Aorta (tissue), 5 donors: Measurements from ENCODE around the gene ANGPT4. TPM values are rescaled to one million over a fixed set of nuclear protein-coding genes. Genes with fewer than 3 reads are reported as not detected.
"Not testable (repeated sequence)": the region's sequence is repeated elsewhere in the genome, so short reads cannot be mapped to it uniquely, and the experiment has no call there.

Experiments used
- ATAC-seq: fragments of 200-7000 bp; cut with Tn5 transposase; one replicate; pipeline ENCODE4 v1.9.1; 2022; ENCODE audit warnings: moderate library complexity; ENCODE audit not compliant: low FRiP score
- DNase-seq, 2 donors: peaks; one replicate each; pipeline ENCODE4 v3.0.0-alpha.2; 2020
- H3K27ac ChIP-seq, 2 donors: one replicate each; pipeline ENCODE4 v1.5.1; 2013; ENCODE audit warnings: low read length in 2 of 2, mild to moderate bottlenecking in 2 of 2, moderate library complexity in 2 of 2, control low read depth in 1 of 2, inconsistent platforms in 1 of 2, low read depth in 1 of 2
- H3K27me3 ChIP-seq, 2 donors: one replicate each; pipeline ENCODE4 v1.6.1; 2013; ENCODE audit warnings: control low read depth in 1 of 2, low read length in 1 of 2, mild to moderate bottlenecking in 1 of 2, moderate library complexity in 1 of 2; ENCODE audit not compliant: insufficient read depth in 2 of 2, control insufficient read depth in 1 of 2
- H3K36me3 ChIP-seq, 2 donors: one replicate each; pipeline ENCODE4 v1.6.1; 2013; ENCODE audit warnings: control low read depth in 1 of 2, low read length in 1 of 2, mild to moderate bottlenecking in 1 of 2; ENCODE audit not compliant: insufficient read depth in 2 of 2, control insufficient read depth in 1 of 2
- H3K4me1 ChIP-seq, 2 donors: one replicate each; pipeline ENCODE4 v1.6.1; 2013; ENCODE audit warnings: low read length in 2 of 2, control low read depth in 1 of 2, mild to moderate bottlenecking in 1 of 2, moderate library complexity in 1 of 2; ENCODE audit not compliant: insufficient read depth in 2 of 2, control insufficient read depth in 1 of 2
- H3K4me3 ChIP-seq, 2 donors: one replicate each; pipeline ENCODE4 v1.5.1; 2013; ENCODE audit warnings: low read length in 2 of 2, control low read depth in 1 of 2, mild to moderate bottlenecking in 1 of 2
- H3K9me3 ChIP-seq: one replicate; pipeline ENCODE4 v1.6.1; 2013; ENCODE audit warnings: mild to moderate bottlenecking, low read length; ENCODE audit not compliant: control insufficient read depth
- WGBS, 2 donors: extraction: QIAGEN DNeasy Blood & Tissue Kit; methylation state at CpG; one replicate each; pipeline ENCODE4 v1.1.7; 2013; 5-methylcytosine and 5-hydroxymethylcytosine counted together
- intact Hi-C, 2 donors: fragments of 100-400 bp; cut with DNase I; formaldehyde crosslinking; loops; one replicate each; pipeline versions ENCODE4 v1.14.2 to v1.15.0; 2022
- polyA plus RNA-seq, 2 donors: library from polyadenylated mRNA; stranded (reverse); fragments of 200-250 nt; gene quantifications; one replicate each; pipeline ENCODE4 v1.2.3, GENCODE V29; 2013
- total RNA-seq, 2 donors: library from RNA; stranded (reverse); fragmentation: NEBNext Ultra II Directional; extraction: Animal tissue kit (Norgen Biotek cat#: 25700); gene quantifications; one replicate each; pipeline ENCODE4 v1.2.1, GENCODE V29; 2021
- donor health status: healthy with polysubstance abuse.
- donor health status: Bipolar disorder and iron deficiency.
- donor health status: DM: no; HTN: no; CAD: no.
- donor health status: DM: no; HTN: no; CAD: no.
- donor health status: DM: yes; HTN: yes; CAD: no.

ANGPT4 gene
- total and polyA plus RNA-seq, 4 donors: 0.19 to 0.72 (median 0.33) TPM; not detected in 1

GRCh38 chr20:827981-828380, 88.2 kb downstream of the ANGPT4 start:
- not testable (repeated sequence) for H3K4me1 ChIP-seq, ATAC-seq, DNase-seq, H3K36me3 ChIP-seq, H3K9me3 ChIP-seq, H3K27me3 ChIP-seq, H3K4me3 ChIP-seq, H3K27ac ChIP-seq
- 86 to 92% methylated on average over 8 of the region's 8 CpGs for WGBS, 2 donors
- intact Hi-C loops: loop anchor here in 1 of 2 donors (10.0 kb wide), 1 partner anchor 173 kb away; the partner anchor contains the start of gene SRXN1

- H3K27me3 ChIP-seq: no peaks in the 10 kb centered on the region
- intact Hi-C loops: loop anchor here in 1 of 2 donors (10.0 kb wide), 1 partner anchor 172 kb away; the partner anchor contains the start of gene SRXN1
- H3K9me3 ChIP-seq: no peaks in the 10 kb centered on the region
- WGBS, 2 donors: 87 to 90% methylated on average over 7 of the region's 7 CpGs
- ATAC-seq: no peak
- no peak for DNase-seq
- H3K4me1 ChIP-seq: no peaks in the 10 kb centered on the region
- H3K36me3 ChIP-seq: no peaks in the 10 kb centered on the region
- no peak overlapping the region for H3K4me3 ChIP-seq
- H3K27ac ChIP-seq: no peak overlapping the region
Observed at GRCh38 chr20:826695-827323, 89.3 kb downstream of the ANGPT4 start.

- WGBS, 2 donors: 65 to 82% methylated on average over 9 of the region's 9 CpGs
- DNase-seq: no peak
- no peaks in the 10 kb centered on the region for H3K4me1 ChIP-seq
- no peak overlapping the region for H3K27ac ChIP-seq
- intact Hi-C loops: loop anchor here in 1 of 2 donors (10.0 kb wide), 1 partner anchor 171 kb away; the partner anchor contains the start of gene SRXN1
- H3K36me3 ChIP-seq: no peaks in the 10 kb centered on the region
- H3K4me3 ChIP-seq: no peak overlapping the region
- H3K9me3 ChIP-seq: no peaks in the 10 kb centered on the region
- H3K27me3 ChIP-seq: no peaks in the 10 kb centered on the region
- ATAC-seq: peak; percentile 35
Observed at GRCh38 chr20:825710-826421, 90.3 kb downstream of the ANGPT4 start.

GRCh38 chr20:824916-825315, 91.2 kb downstream of the ANGPT4 start:
- Histone ChIP-seq H3K4me3 (no peak overlapping the region), H3K27me3 (no peaks in the 10 kb centered on the region), H3K4me1 (no peaks in the 10 kb centered on the region), H3K36me3 (no peaks in the 10 kb centered on the region), H3K27ac (no peak overlapping the region), H3K9me3 (no peaks in the 10 kb centered on the region)
- DNase-seq (no peak), ATAC-seq (no peak)
- intact Hi-C loops: loop anchor here in 1 of 2 donors (10.0 kb wide), 1 partner anchor 170 kb away; the partner anchor contains the start of gene SRXN1
- WGBS, 2 donors: 71 to 73% methylated on average over 4 of the region's 4 CpGs

- intact Hi-C loops: loop anchor here in 1 of 2 donors (10.0 kb wide), 1 partner anchor 170 kb away; the partner anchor contains the start of gene SRXN1
Observed at GRCh38 chr20:824490-824889, 91.6 kb downstream of the ANGPT4 start.

GRCh38 chr20:823574-823902, 92.6 kb downstream of the ANGPT4 start:
- Histone ChIP-seq H3K9me3 (no peaks in the 10 kb centered on the region), H3K27ac (no peak overlapping the region), H3K4me1 (no peaks in the 10 kb centered on the region), H3K27me3 (no peaks in the 10 kb centered on the region), H3K4me3 (no peak overlapping the region), H3K36me3 (no peaks in the 10 kb centered on the region)
- no peak for ATAC-seq
- WGBS, 2 donors: 74 to 80% methylated on average over 4 of the region's 4 CpGs
- intact Hi-C loops: loop anchor here in 1 of 2 donors (10.0 kb wide), 1 partner anchor 169 kb away; the partner anchor contains the start of gene SRXN1
- no peak for DNase-seq

More at GRCh38 chr20:824490-824889, 91.6 kb downstream of the ANGPT4 start:
- DNase-seq (no peak), ATAC-seq (no peak)
- H3K9me3 ChIP-seq: no peaks in the 10 kb centered on the region
- H3K27me3 ChIP-seq: no peaks in the 10 kb centered on the region
- no peak overlapping the region for H3K4me3 ChIP-seq
- H3K4me1 ChIP-seq: no peaks in the 10 kb centered on the region
- H3K36me3 ChIP-seq: no peaks in the 10 kb centered on the region
- WGBS, 2 donors: 85 to 94% methylated on average over 4 of the region's 4 CpGs
- no peak overlapping the region for H3K27ac ChIP-seq

GRCh38 chr20:822651-823573, 93.2 kb downstream of the ANGPT4 start:
- ATAC-seq (no peak), DNase-seq (no peak)
- Histone ChIP-seq H3K4me1 (no peaks in the 10 kb centered on the region), H3K4me3 (no peak overlapping the region), H3K27me3 (no peaks in the 10 kb centered on the region), H3K27ac (no peak overlapping the region), H3K9me3 (no peaks in the 10 kb centered on the region), H3K36me3 (no peaks in the 10 kb centered on the region)
- intact Hi-C loops: loop anchor here in 1 of 2 donors (10.0 kb wide), 1 partner anchor 168 kb away; the partner anchor contains the start of gene SRXN1
- WGBS, 2 donors: 77 to 84% methylated on average over 12 of the region's 12 CpGs

GRCh38 chr20:821731-822065, 94.4 kb downstream of the ANGPT4 start:
- H3K9me3 ChIP-seq: no peaks in the 10 kb centered on the region
- intact Hi-C loops: loop anchor here in 1 of 2 donors (10.0 kb wide), 1 partner anchor 167 kb away; the partner anchor contains the start of gene SRXN1
- DNase-seq (no peak), ATAC-seq (no peak)
- H3K4me3 ChIP-seq: no peak overlapping the region
- H3K36me3 ChIP-seq: no peaks in the 10 kb centered on the region
- H3K4me1 ChIP-seq: no peaks in the 10 kb centered on the region
- no peak overlapping the region for H3K27ac ChIP-seq
- WGBS, 2 donors: 85 to 88% methylated on average over 3 of the region's 3 CpGs
- H3K27me3 ChIP-seq: no peaks in the 10 kb centered on the region
